ENCODE results near the gene ETS1.

Gene ETS1

DNA sequence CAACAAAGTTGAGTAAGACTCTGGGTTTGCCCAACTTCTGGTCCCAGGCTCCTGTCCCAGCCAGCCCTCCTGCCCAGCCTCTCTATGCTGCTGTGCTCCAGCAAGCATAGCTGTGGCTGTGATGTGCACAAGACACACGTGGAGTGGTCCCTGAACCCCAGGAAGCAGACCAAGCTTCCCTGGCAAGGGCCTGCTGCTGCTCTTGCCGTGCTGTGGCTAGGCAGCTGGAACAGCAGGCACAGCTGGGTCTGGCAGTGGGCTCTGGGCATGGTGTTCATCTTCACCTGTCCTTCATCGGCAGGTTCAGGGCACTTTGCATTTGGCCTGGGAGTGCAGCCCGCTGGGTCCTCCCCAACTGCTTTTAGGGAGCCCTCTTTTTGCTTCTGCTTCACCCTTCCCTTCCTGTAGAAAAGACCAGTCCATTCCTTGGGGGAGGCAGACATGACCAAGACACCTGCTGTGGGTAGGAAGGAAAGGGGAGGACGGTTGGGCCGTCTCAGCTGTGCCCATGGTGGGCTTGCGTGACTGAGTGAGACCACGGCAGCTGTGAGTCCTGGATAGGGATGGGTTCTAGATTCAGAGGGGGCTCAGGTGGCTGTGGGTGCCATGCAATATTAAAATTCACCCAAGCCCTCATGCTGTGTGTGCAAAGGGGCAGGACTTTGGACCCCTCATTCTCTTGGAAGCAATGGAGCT is 26.1 kb upstream of the ETS1 start:
- no peak overlapping the region for H2AFZ ChIP-seq (ENCODE audit: low read depth)
- H3K36me3 ChIP-seq (ENCODE audit: insufficient read depth), result no peaks in the 10 kb centered on the region
- peaks cover 58% of the 10 kb centered on the region for H3K4me1 ChIP-seq (ENCODE audit: low read depth, poor library complexity, severe bottlenecking)
- no peaks in the 10 kb centered on the region for H4K20me1 ChIP-seq (ENCODE audit: insufficient read depth)
- TF ChIP-seq, protein P1, sequence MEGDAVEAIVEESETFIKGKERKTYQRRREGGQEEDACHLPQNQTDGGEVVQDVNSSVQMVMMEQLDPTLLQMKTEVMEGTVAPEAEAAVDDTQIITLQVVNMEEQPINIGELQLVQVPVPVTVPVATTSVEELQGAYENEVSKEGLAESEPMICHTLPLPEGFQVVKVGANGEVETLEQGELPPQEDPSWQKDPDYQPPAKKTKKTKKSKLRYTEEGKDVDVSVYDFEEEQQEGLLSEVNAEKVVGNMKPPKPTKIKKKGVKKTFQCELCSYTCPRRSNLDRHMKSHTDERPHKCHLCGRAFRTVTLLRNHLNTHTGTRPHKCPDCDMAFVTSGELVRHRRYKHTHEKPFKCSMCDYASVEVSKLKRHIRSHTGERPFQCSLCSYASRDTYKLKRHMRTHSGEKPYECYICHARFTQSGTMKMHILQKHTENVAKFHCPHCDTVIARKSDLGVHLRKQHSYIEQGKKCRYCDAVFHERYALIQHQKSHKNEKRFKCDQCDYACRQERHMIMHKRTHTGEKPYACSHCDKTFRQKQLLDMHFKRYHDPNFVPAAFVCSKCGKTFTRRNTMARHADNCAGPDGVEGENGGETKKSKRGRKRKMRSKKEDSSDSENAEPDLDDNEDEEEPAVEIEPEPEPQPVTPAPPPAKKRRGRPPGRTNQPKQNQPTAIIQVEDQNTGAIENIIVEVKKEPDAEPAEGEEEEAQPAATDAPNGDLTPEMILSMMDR (conservative IDR thresholded peaks at IDR 0.05; ENCODE audit: low read depth, low read length), result no peak
- no peaks in the 10 kb centered on the region for H3K79me2 ChIP-seq (ENCODE audit: insufficient read depth, low read depth)
- no peak overlapping the region for H3K4me3 ChIP-seq (IDR thresholded peaks at IDR 0.05; ENCODE audit: insufficient read depth, low read depth, low read length)
- H3K4me2 ChIP-seq, result no peak overlapping the region
- no peak overlapping the region for H3K27ac ChIP-seq
- H3K9ac ChIP-seq, result no peak overlapping the region
- no peaks in the 10 kb centered on the region for H3K27me3 ChIP-seq (ENCODE audit: insufficient read depth, low read depth)

DNA sequence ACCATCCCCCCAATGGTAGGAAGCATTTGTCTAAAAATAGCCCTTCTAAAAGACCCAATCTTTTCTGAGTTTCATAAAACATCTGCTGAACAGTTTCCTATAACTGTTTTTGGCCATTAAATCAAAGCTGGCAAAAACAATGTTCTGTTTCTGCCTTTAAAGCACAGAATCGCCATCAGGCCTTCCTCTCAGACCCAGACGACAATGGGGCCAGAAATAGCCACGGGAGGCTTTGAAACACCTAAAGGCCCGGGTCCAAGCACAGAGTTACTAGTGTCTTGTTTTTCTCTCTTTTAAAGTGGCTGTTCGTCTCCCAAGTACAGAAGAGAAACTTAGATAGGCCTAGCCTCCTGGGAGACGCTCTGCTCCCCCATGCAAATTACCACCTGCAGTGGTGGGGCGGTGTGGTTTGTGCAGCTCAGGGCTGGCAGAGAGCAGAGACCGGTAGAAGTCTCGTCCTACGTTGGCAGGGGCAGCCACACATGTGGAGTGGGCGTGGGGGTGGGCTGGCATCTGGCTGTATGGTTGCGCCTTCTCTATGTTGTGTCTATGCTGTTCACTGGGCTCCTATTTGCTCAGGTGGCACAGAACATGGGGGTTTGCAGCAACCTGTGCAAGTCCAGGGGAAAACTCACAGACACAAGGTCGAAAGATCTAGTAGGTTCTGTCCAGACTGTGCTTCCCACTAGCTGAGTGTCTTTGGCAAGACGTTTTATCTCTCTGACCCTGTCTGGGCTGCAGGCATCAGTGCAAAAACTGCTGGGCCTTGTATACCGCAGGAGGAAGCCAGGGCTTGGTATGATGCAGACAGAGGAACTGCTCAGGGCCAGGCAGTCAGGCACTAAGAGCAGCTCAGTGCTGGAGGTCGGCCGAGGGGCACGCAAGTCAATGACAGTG is 23.6 kb upstream of the ETS1 start:
- peak overlapping the region; percentile 72 for H3K9ac ChIP-seq
- no peaks in the 10 kb centered on the region for H3K36me3 ChIP-seq (ENCODE audit: insufficient read depth)
- peaks cover 83% of the 10 kb centered on the region for H3K4me1 ChIP-seq (ENCODE audit: low read depth, poor library complexity, severe bottlenecking)
- no peak overlapping the region for H3K4me3 ChIP-seq (IDR thresholded peaks at IDR 0.05; ENCODE audit: insufficient read depth, low read depth, low read length)
- peak overlapping the region; percentile 97 for H3K4me2 ChIP-seq
- H4K20me1 ChIP-seq (ENCODE audit: insufficient read depth), result no peaks in the 10 kb centered on the region
- peak overlapping the region; percentile 97 for H3K27ac ChIP-seq
- no peaks in the 10 kb centered on the region for H3K27me3 ChIP-seq (ENCODE audit: insufficient read depth, low read depth)
- no peaks in the 10 kb centered on the region for H3K79me2 ChIP-seq (ENCODE audit: insufficient read depth, low read depth)
- H2AFZ ChIP-seq (ENCODE audit: low read depth), result peak overlapping the region; percentile 41; the same call in 1 of the 2 replicates
- TF ChIP-seq, protein P1 (conservative IDR thresholded peaks at IDR 0.05; ENCODE audit: low read depth, low read length), result no peak

DNA sequence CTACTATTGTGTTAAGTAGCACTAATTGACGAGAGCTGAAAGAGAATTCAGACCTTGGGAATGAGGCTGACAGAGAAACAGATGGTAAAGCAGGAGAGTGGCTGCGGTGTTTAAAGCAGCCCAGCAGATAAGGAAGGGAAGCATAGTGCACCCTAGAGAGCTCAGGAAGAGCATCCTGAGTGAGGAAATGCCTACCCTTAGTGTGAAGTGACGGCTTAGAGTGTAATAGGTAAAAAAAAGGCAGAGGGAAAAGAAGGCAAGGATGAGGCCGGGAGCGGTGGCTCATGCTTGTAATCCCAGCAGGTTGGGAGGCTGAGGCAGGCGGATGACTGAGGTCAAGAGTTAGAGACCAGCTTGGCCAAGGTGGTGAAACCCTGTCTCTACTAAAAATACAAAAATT is 22.4 kb upstream of the ETS1 start:
- no peak overlapping the region for H3K4me3 ChIP-seq (IDR thresholded peaks at IDR 0.05; ENCODE audit: insufficient read depth, low read depth, low read length)
- H3K79me2 ChIP-seq (ENCODE audit: insufficient read depth, low read depth), result no peaks in the 10 kb centered on the region
- H3K27me3 ChIP-seq (ENCODE audit: insufficient read depth, low read depth), result no peaks in the 10 kb centered on the region
- H3K4me1 ChIP-seq (ENCODE audit: low read depth, poor library complexity, severe bottlenecking), result peaks cover 83% of the 10 kb centered on the region
- no peaks in the 10 kb centered on the region for H4K20me1 ChIP-seq (ENCODE audit: insufficient read depth)
- TF ChIP-seq, protein P1 (conservative IDR thresholded peaks at IDR 0.05; ENCODE audit: low read depth, low read length), result no peak
- no peaks in the 10 kb centered on the region for H3K36me3 ChIP-seq (ENCODE audit: insufficient read depth)
- H2AFZ ChIP-seq (ENCODE audit: low read depth), result peak overlapping the region; percentile 44
- H3K4me2 ChIP-seq, result peak overlapping the region; percentile 89
- H3K27ac ChIP-seq, result peak overlapping the region; percentile 97
- H3K9ac ChIP-seq, result peak overlapping the region; percentile 46; the same call in 1 of the 2 replicates

DNA sequence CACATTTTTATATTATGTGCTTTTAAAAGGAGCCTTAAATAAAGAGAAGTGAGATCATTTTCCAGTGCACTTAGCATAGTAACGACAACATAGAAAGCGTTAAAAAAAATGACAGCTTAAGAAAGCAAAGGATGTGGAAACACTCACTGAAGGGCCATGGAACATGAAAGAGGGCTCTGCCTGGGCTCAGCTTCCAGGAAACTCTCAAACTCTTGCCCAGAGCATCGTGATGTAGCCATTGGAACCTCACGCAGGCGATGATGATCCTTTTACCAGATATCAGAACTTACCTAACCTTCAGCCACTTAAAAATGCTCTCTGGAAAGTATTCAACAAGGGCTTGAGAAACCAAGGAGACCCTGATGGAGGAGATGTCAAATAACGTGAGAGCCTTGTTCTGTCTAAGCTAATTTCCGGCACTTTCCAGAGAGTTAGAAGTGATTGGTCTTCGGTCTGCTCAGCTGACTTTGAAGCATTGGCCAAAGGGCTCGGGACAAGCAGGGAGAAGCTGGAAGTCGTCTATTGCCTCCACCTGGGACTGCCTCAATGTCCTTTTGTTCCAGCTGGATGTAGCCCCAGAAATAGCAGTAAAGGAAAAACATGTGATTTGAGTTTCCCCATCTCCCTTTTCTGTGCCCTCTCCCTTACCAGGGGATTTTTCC is 21.5 kb upstream of the ETS1 start:
- Histone ChIP-seq H3K36me3 (ENCODE audit: insufficient read depth) (no peaks in the 10 kb centered on the region), H3K27me3 (ENCODE audit: insufficient read depth, low read depth) (no peaks in the 10 kb centered on the region), H3K27ac (peak overlapping the region; percentile 97), H3K79me2 (ENCODE audit: insufficient read depth, low read depth) (no peaks in the 10 kb centered on the region), H3K4me1 (ENCODE audit: low read depth, poor library complexity, severe bottlenecking) (peaks cover 87% of the 10 kb centered on the region), H3K9ac (peak overlapping the region; percentile 46; the same call in 1 of the 2 replicates), H4K20me1 (ENCODE audit: insufficient read depth) (no peaks in the 10 kb centered on the region), H3K4me2 (peak overlapping the region; percentile 89), H2AFZ (ENCODE audit: low read depth) (peak overlapping the region; percentile 44; the same call in 1 of the 2 replicates), H3K4me3 (IDR thresholded peaks at IDR 0.05; ENCODE audit: insufficient read depth, low read depth, low read length) (no peak overlapping the region)
- TF ChIP-seq, protein P1 (conservative IDR thresholded peaks at IDR 0.05; ENCODE audit: low read depth, low read length), result no peak
